GM12878 (cell line): ENCODE data around the gene TULP4.

ENCODE experiments used
- BCL3 ChIP-seq: IDR thresholded peaks from 2 replicates; pipeline ENCODE4 v1.6.1; 2011; ENCODE audit warnings: borderline replicate concordance, low read depth, mild to moderate bottlenecking, moderate library complexity, low read length; ENCODE audit not compliant: insufficient read depth, poor library complexity, severe bottlenecking
- BCLAF1 ChIP-seq: fragments of 450-650 bp; IDR thresholded peaks from 2 replicates; pipeline ENCODE4 v1.6.1; 2017; ENCODE audit warnings: antibody characterized with exemption, mild to moderate bottlenecking, moderate library complexity
- CTCF ChIP-seq, 3 experiments: IDR thresholded peaks in 2 of 3; conservative IDR thresholded peaks in 1 of 3; 2 replicates each; pipeline ENCODE4 v1.5.1; 2011; ENCODE audit warnings: low read depth in 3 of 3, low read length in 3 of 3, mild to moderate bottlenecking in 3 of 3, control low read depth in 2 of 3, moderate library complexity in 2 of 3, inconsistent platforms in 1 of 3, mixed read lengths in 1 of 3; ENCODE audit not compliant: control insufficient read depth in 2 of 3, insufficient read depth in 1 of 3; ENCODE audit errors: extremely low read depth in 1 of 3
- NR2C1 ChIP-seq: fragments of 450-650 bp; IDR thresholded peaks from 2 replicates; pipeline ENCODE4 v1.6.1; 2017; ENCODE audit warnings: antibody characterized with exemption, mild to moderate bottlenecking, moderate library complexity
- RFX5 ChIP-seq: IDR thresholded peaks from 2 replicates; pipeline ENCODE4 v1.6.1; 2011; ENCODE audit warnings: low read depth, low read length, improper control_type of control experiment
- SP1 ChIP-seq: IDR thresholded peaks from one replicate; pipeline ENCODE4 v1.6.1; 2011; ENCODE audit warnings: low read depth, low read length
- SPI1 ChIP-seq: IDR thresholded peaks from 2 replicates; pipeline ENCODE4 v1.6.1; 2011; ENCODE audit warnings: low read depth, mild to moderate bottlenecking, low read length, moderate library complexity, borderline replicate concordance; ENCODE audit not compliant: insufficient read depth
- TCF12 ChIP-seq: IDR thresholded peaks from 2 replicates; pipeline ENCODE4 v1.6.1; 2011; ENCODE audit warnings: low read depth, mild to moderate bottlenecking, low read length
- YY1 ChIP-seq: IDR thresholded peaks from 2 replicates; pipeline ENCODE4 v1.6.1; 2011; ENCODE audit warnings: low read depth, mild to moderate bottlenecking, low read length

- TF ChIP-seq SPI1 (no peak), SP1 (no peak), YY1 (no peak), BCLAF1 (no peak), TCF12 (no peak), BCL3 (no peak), NR2C1 (no peak), CTCF (IDR thresholded peaks at IDR 0.05 in 2 of 3, conservative IDR thresholded peaks at IDR 0.05 in 1 of 3; ENCODE audit: control insufficient read depth in 2 of 3, extremely low read depth in 1 of 3, insufficient read depth in 1 of 3, low read depth in 3 of 3, low read length in 3 of 3) (no peak), RFX5 (no peak)
Observed at GRCh38 chr6:158384671-158385110, 72.4 kb downstream of the TULP4 start.
